GM18499 (cell line): ENCODE data around the gene ABCF2.

Experiments
- ATAC-seq: cut with Tn5 transposase; IDR thresholded peaks from one replicate; pipeline ENCODE4 v1.9.1; 2021; ENCODE audit warnings: moderate number of reproducible peaks; ENCODE audit not compliant: insufficient read depth, unreplicated experiment

Gene ABCF2

GRCh38 chr7:151177310-151177709, 49.7 kb downstream of the ABCF2 start:
- ATAC-seq, result no peak

DNA sequence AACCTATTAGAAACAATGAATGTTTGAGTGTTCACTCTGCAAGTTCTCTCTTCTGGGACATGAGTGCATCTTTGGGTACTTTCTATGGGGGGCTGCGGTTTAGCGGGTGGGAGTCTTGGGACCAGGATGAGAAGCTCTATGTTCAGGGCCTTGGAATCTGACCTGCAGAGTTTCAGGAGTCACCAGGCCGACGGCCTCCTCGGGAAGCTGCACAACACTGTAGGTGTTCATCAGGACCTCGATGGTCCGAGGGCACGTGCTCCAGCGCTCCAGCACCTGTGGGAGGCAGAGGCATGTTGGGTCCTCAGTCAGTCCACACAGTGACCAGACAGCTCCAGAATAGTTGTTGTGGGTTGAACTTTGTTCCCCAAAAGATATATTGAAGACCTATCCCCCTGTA, 50.6 kb downstream of the ABCF2 start:
- no peak for ATAC-seq

DNA sequence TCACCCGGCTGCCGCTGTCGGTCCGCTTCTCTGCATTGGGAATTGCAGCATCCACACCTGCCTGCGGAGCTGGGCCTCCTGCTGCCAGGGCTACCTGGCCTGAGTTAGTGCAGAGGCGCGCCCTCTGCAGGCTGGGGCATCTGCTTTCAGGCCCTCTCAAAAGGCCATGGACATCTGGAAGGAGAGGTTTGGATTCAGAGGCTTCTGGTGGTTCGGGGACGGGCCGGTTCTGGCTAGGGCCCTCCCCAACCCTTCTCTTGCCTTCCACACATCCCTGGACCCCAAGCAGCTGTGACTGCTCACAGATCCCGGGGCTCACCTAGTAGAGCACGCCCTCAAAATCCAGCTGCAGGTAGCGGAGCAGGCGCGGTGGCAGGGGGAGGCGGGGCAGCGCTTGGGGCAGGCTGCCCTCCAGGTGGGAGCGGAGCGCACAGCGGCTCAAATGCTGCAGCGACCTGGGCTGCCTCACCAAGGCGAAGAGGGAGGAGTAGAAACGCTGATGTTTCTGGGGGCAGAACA, 51.2 kb downstream of the ABCF2 start:
- ATAC-seq, result no peak

GRCh38 chr7:151175047-151175792, 51.8 kb downstream of the ABCF2 start:
- ATAC-seq, result no peak

- ATAC-seq, result no peak
Observed at GRCh38 chr7:151174246-151175046, 52.6 kb downstream of the ABCF2 start.

- ATAC-seq, result no peak
Observed at GRCh38 chr7:151173386-151174245, 53.4 kb downstream of the ABCF2 start.

- ATAC-seq, result no peak
Observed at GRCh38 chr7:151172273-151173141, 54.5 kb downstream of the ABCF2 start.

- ATAC-seq, result no peak
Observed at GRCh38 chr7:151168787-151169162, 58.2 kb downstream of the ABCF2 start.

DNA sequence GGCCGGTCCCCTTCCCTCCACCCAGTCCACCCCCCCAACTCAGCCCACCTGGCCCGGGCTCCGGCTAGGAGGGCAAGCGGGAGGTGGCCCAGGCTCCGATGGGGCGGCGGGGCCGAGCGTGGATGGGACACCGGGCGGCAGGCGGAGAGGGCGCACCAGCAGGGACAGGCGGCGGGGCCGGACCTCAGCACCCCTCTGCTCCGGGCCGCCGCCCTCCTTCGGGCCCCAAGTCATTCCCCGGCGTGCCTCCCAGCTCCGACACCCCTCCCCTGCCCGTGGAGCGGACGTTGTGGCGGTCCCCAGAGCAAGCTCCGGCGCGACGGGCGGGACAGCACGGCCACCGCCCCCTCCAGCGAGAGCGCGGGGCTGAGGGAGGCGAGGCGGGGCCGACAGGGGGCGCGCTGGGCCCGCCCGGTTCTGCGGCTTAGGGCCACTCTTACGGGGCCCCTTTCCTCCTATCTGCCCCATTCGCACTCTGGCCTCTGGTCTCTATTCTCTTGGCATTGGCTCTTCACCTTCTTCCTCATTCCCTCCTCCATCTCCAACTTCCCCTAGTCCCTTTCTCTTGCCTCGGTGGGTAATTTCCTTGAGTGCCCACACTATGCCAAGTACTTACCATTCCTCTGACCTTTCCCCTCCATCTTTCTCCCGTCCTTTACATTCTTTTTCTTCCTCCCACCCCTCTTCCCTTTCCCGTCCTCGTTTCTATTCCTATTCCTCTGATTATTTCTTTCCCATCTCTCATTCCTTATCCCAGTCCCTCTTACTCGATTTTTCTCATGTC, 58.8 kb downstream of the ABCF2 start:
- ATAC-seq, result no peak

DNA sequence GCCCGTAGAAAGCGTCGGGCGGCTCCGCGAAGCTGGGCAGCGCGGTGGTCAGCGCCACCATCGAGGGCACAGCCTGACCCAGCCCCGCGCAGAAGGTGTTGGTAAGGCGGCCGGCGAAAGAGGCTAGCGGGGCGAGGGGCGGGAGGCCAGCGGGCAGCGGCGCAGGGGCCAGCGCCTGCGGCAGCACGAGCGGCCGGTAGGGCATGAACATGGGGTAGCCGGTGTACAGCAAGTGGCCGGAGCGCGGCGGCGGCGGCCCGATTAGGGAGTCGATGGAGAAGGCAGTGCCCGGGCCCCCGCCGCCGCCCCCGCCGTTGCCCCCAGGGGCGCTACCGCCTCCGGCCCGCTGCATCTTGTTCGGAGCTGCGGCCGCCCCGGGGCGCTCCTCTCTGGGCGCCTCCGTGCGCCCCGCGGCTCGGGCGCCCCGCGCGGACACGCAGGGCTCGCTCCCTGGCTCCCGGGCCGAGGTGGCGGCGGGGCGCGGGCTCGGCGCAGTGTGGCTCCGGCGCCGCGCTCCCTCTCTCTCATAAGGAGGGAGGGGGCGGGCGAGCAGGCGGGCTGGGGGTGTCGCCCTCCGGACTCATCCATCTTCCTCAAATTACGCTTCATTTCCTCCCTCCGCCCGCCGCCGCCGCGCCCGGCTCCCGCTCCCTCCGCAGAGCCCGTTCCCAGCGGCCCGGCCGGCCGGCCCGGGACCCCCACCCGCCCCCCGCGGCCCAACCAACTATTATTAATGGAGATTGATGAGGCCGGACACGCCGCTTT, 59.6 kb downstream of the ABCF2 start, which contains the start of gene GBX1:
Gene GBX1, minus strand, starts transcription at position 498 of the 765 bp plus-strand sequence. Its CDS starts 146 bp downstream, at position 352.
- no peak for ATAC-seq

DNA sequence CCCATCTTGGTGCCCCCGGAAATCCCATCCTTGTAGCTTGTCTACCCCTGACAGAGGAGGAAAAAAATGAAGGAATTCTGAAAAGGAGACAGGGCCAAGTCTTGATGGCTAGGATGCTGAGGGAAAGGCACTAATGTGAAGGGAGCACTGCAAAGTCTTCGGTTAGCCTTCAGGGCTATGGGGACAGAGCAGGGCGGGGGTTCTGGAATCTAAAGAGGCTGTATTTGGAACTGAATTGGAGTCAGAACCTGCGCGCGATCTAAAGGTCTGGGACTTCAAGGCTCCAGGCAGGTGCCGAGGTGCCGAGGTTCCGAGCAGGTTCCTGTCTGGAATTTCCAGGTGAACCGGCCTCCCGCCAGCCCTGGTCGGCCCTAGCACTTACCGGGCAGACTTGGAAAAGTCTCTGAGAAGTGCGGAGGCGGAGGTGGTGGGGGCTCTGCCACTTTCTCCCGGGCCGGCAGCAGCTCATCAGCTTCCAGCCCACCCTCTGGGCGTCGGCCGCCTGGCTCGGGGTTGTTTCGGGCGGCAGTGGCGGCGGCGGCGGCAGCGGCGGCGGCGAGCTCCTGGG, 60.3 kb downstream of the ABCF2 start:
- no peak for ATAC-seq
